ENCODE data around the gene POU2AF1.
"Not testable (repeated sequence)": the region's sequence is repeated elsewhere in the genome, so short reads cannot be mapped to it uniquely, and the experiment has no call there.

Gene POU2AF1

GRCh38 chr11:111395749-111396148, 16.7 kb upstream of the POU2AF1 start:
- Histone ChIP-seq H3K9ac (ENCODE audit: low read depth, low read length, poor library complexity, severe bottlenecking) (no peak overlapping the region), H3K9me3 (ENCODE audit: insufficient read depth, low read depth, low read length) (no peaks in the 10 kb centered on the region), H3K79me2 (ENCODE audit: insufficient read depth, low read length) (no peaks in the 10 kb centered on the region), H3K27me3 (ENCODE audit: insufficient read depth, low read length, poor library complexity, severe bottlenecking) (no peaks in the 10 kb centered on the region), H4K20me1 (ENCODE audit: insufficient read depth, low read length, poor library complexity, severe bottlenecking) (no peaks in the 10 kb centered on the region), H3K9me2 (replicated peaks; ENCODE audit: low read depth, low read length) (no peaks in the 10 kb centered on the region), H3K36me3 (ENCODE audit: insufficient read depth, low read length) (no peaks in the 10 kb centered on the region), H3K4me2 (ENCODE audit: low read depth, low read length, poor library complexity, severe bottlenecking) (no peak overlapping the region), H3K4me3 (ENCODE audit: low read length, poor library complexity, severe bottlenecking) (no peak overlapping the region), H2AFZ (ENCODE audit: low read length) (no peak overlapping the region), H3F3A (ENCODE audit: low read depth) (no peaks in the 10 kb centered on the region), H3K4me1 (ENCODE audit: insufficient read depth, low read length, poor library complexity, severe bottlenecking) (peaks cover 12% of the 10 kb centered on the region)
- TF ChIP-seq EZH2phosphoT487 (IDR thresholded peaks at IDR 0.05; ENCODE audit: borderline replicate concordance), result no peak
- TF ChIP-seq CTCF (conservative IDR thresholded peaks at IDR 0.05; ENCODE audit: low read length), result no peak

- Histone ChIP-seq H3F3A (ENCODE audit: low read depth) (no peaks in the 10 kb centered on the region), H3K4me1 (ENCODE audit: insufficient read depth, low read length, poor library complexity, severe bottlenecking) (peaks cover 19% of the 10 kb centered on the region), H3K9me2 (replicated peaks; ENCODE audit: low read depth, low read length) (no peaks in the 10 kb centered on the region), H3K79me2 (ENCODE audit: insufficient read depth, low read length) (no peaks in the 10 kb centered on the region), H3K9me3 (ENCODE audit: insufficient read depth, low read depth, low read length) (no peaks in the 10 kb centered on the region), H2AFZ (ENCODE audit: low read length) (no peak overlapping the region), H4K20me1 (ENCODE audit: insufficient read depth, low read length, poor library complexity, severe bottlenecking) (no peaks in the 10 kb centered on the region), H3K4me2 (ENCODE audit: low read depth, low read length, poor library complexity, severe bottlenecking) (no peak overlapping the region), H3K27me3 (ENCODE audit: insufficient read depth, low read length, poor library complexity, severe bottlenecking) (no peaks in the 10 kb centered on the region), H3K36me3 (ENCODE audit: insufficient read depth, low read length) (no peaks in the 10 kb centered on the region), H3K9ac (ENCODE audit: low read depth, low read length, poor library complexity, severe bottlenecking) (no peak overlapping the region), H3K4me3 (ENCODE audit: low read length, poor library complexity, severe bottlenecking) (no peak overlapping the region)
- no peak for TF ChIP-seq CTCF (conservative IDR thresholded peaks at IDR 0.05; ENCODE audit: low read length)
- TF ChIP-seq EZH2phosphoT487 (IDR thresholded peaks at IDR 0.05; ENCODE audit: borderline replicate concordance), result no peak
These were observed 16.0 kb upstream of the POU2AF1 start for GRCh38 chr11:111395081-111395480.

- H3K9me2 ChIP-seq (replicated peaks; ENCODE audit: low read depth, low read length); H3K4me3 ChIP-seq (ENCODE audit: low read length, poor library complexity, severe bottlenecking); H3K79me2 ChIP-seq (ENCODE audit: insufficient read depth, low read length); H3F3A ChIP-seq (ENCODE audit: low read depth); H3K27me3 ChIP-seq (ENCODE audit: insufficient read depth, low read length, poor library complexity, severe bottlenecking); H3K36me3 ChIP-seq (ENCODE audit: insufficient read depth, low read length); H3K4me2 ChIP-seq (ENCODE audit: low read depth, low read length, poor library complexity, severe bottlenecking); H3K9ac ChIP-seq (ENCODE audit: low read depth, low read length, poor library complexity, severe bottlenecking); H3K9me3 ChIP-seq (ENCODE audit: insufficient read depth, low read depth, low read length); H4K20me1 ChIP-seq (ENCODE audit: insufficient read depth, low read length, poor library complexity, severe bottlenecking); H2AFZ ChIP-seq (ENCODE audit: low read length): not testable (repeated sequence)
- peaks cover 21% of the 10 kb centered on the region for H3K4me1 ChIP-seq (ENCODE audit: insufficient read depth, low read length, poor library complexity, severe bottlenecking)
These were observed 15.1 kb upstream of the POU2AF1 start for GRCh38 chr11:111394147-111394546.

- H3K4me3 ChIP-seq (ENCODE audit: low read length, poor library complexity, severe bottlenecking), result no peak overlapping the region
- H3K4me1 ChIP-seq (ENCODE audit: insufficient read depth, low read length, poor library complexity, severe bottlenecking), result peaks cover 23% of the 10 kb centered on the region
- H3K4me2 ChIP-seq (ENCODE audit: low read depth, low read length, poor library complexity, severe bottlenecking), result no peak overlapping the region
- H4K20me1 ChIP-seq (ENCODE audit: insufficient read depth, low read length, poor library complexity, severe bottlenecking), result no peaks in the 10 kb centered on the region
- H3K9me2 ChIP-seq (replicated peaks; ENCODE audit: low read depth, low read length), result no peaks in the 10 kb centered on the region
- H3F3A ChIP-seq (ENCODE audit: low read depth), result no peaks in the 10 kb centered on the region
- H3K9me3 ChIP-seq (ENCODE audit: insufficient read depth, low read depth, low read length), result no peaks in the 10 kb centered on the region
- no peak overlapping the region for H2AFZ ChIP-seq (ENCODE audit: low read length)
- H3K79me2 ChIP-seq (ENCODE audit: insufficient read depth, low read length), result no peaks in the 10 kb centered on the region
- no peak overlapping the region for H3K9ac ChIP-seq (ENCODE audit: low read depth, low read length, poor library complexity, severe bottlenecking)
- TF ChIP-seq CTCF (conservative IDR thresholded peaks at IDR 0.05; ENCODE audit: low read length), result no peak
- TF ChIP-seq EZH2phosphoT487 (IDR thresholded peaks at IDR 0.05; ENCODE audit: borderline replicate concordance), result no peak
- no peaks in the 10 kb centered on the region for H3K36me3 ChIP-seq (ENCODE audit: insufficient read depth, low read length)
- H3K27me3 ChIP-seq (ENCODE audit: insufficient read depth, low read length, poor library complexity, severe bottlenecking), result no peaks in the 10 kb centered on the region
These were observed 14.5 kb upstream of the POU2AF1 start for GRCh38 chr11:111393585-111393984.
